HG02885 (cell line): ENCODE measurements around the gene TNNT2.

Experiments used
- ATAC-seq: cut with Tn5 transposase; IDR thresholded peaks from one replicate; pipeline ENCODE4 v1.9.1; 2021; ENCODE audit warnings: mild to moderate bottlenecking; ENCODE audit not compliant: unreplicated experiment, poor library complexity

Gene TNNT2

GRCh38 chr1:201336711-201337450 lies 40.6 kb downstream of the TNNT2 start:
- ATAC-seq = no peak

- no peak for ATAC-seq
Measured at GRCh38 chr1:201335901-201336300, 41.6 kb downstream of the TNNT2 start.

GRCh38 chr1:201335174-201335870 lies 42.2 kb downstream of the TNNT2 start:
- no peak for ATAC-seq

- no peak for ATAC-seq
Measured at GRCh38 chr1:201334325-201335173, 42.9 kb downstream of the TNNT2 start.

GRCh38 chr1:201332616-201333335 lies 44.7 kb downstream of the TNNT2 start:
- no peak for ATAC-seq

GRCh38 chr1:201332021-201332420 lies 45.5 kb downstream of the TNNT2 start:
- no peak for ATAC-seq

- no peak for ATAC-seq
Measured at GRCh38 chr1:201331166-201331565, 46.3 kb downstream of the TNNT2 start.

- no peak for ATAC-seq
Measured at GRCh38 chr1:201330541-201330940, 46.9 kb downstream of the TNNT2 start.

- no peak for ATAC-seq
Measured at GRCh38 chr1:201329801-201330200, 47.7 kb downstream of the TNNT2 start.

- ATAC-seq = no peak
Measured at GRCh38 chr1:201329286-201329685, 48.2 kb downstream of the TNNT2 start.

GRCh38 chr1:201328576-201328975 lies 48.9 kb downstream of the TNNT2 start:
- no peak for ATAC-seq

GRCh38 chr1:201327687-201328240 lies 49.7 kb downstream of the TNNT2 start:
- ATAC-seq = no peak

GRCh38 chr1:201326710-201327109 lies 50.8 kb downstream of the TNNT2 start:
- ATAC-seq = no peak

- ATAC-seq = no peak
Measured at GRCh38 chr1:201325678-201326060, 51.8 kb downstream of the TNNT2 start.

- ATAC-seq = no peak
Measured at GRCh38 chr1:201324821-201325677, 52.4 kb downstream of the TNNT2 start.

GRCh38 chr1:201324306-201324705 lies 53.2 kb downstream of the TNNT2 start:
- no peak for ATAC-seq

GRCh38 chr1:201322653-201323510 lies 54.6 kb downstream of the TNNT2 start:
- ATAC-seq = no peak

- no peak for ATAC-seq
Measured at GRCh38 chr1:201321826-201322390, 55.6 kb downstream of the TNNT2 start.
